ENCODE measurements around the gene COMMD9. TPM values are rescaled to one million over a fixed set of nuclear protein-coding genes. Genes with fewer than 3 reads are reported as not detected.

Gene COMMD9
- total RNA-seq, 2 experiments from 2014 or later: 34.8 to 36.8 TPM

DNA sequence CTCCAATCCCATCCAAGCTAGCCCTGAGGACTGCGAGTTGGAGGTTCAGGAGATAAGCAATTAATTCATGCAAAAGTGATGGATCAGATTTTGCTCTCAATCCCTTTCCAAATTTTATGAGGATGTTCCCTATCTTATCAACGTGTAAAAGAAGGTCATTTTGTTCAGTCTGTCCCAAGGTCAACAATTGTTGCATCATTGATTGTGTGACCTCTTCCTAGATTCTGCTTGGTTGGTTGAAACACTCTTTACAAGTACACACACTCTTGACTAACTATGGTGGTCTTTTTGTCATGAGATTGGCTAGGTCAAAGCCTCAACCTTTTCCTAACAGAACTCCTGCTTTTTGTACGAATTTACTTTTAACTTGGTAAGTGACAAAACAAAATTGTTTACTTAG lies 41.7 kb downstream of the COMMD9 start:
- ChIA-PET POLR2A (interaction anchor here (0.7 kb wide), 1 partner anchor 13 kb away, joined by 3 read pairs; no protein-coding TSS in a partner anchor), CTCF (interaction anchor here (3.9 kb wide), 1 partner anchor 11 kb away, joined by 15 read pairs; no protein-coding TSS in a partner anchor)
- H3K4me3 Mint-ChIP-seq: no peak overlapping the region
- intact Hi-C loops (cut with micrococcal nuclease): no loop called here
- H3K36me3 Mint-ChIP-seq (ENCODE audit: low read depth): no peaks in the 10 kb centered on the region
- H3K27me3 Mint-ChIP-seq: peaks cover 20% of the 10 kb centered on the region
- H3K9me3 Mint-ChIP-seq: peaks cover 3% of the 10 kb centered on the region
- TF ChIP-seq, protein P1, sequence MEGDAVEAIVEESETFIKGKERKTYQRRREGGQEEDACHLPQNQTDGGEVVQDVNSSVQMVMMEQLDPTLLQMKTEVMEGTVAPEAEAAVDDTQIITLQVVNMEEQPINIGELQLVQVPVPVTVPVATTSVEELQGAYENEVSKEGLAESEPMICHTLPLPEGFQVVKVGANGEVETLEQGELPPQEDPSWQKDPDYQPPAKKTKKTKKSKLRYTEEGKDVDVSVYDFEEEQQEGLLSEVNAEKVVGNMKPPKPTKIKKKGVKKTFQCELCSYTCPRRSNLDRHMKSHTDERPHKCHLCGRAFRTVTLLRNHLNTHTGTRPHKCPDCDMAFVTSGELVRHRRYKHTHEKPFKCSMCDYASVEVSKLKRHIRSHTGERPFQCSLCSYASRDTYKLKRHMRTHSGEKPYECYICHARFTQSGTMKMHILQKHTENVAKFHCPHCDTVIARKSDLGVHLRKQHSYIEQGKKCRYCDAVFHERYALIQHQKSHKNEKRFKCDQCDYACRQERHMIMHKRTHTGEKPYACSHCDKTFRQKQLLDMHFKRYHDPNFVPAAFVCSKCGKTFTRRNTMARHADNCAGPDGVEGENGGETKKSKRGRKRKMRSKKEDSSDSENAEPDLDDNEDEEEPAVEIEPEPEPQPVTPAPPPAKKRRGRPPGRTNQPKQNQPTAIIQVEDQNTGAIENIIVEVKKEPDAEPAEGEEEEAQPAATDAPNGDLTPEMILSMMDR (IDR thresholded peaks at IDR 0.05): no peak
- peaks cover 2% of the 10 kb centered on the region for H3K4me1 Mint-ChIP-seq (ENCODE audit: low read depth)
- H3K27ac Mint-ChIP-seq: no peak overlapping the region
- no peak for DNase-seq
- no peak for ATAC-seq

DNA sequence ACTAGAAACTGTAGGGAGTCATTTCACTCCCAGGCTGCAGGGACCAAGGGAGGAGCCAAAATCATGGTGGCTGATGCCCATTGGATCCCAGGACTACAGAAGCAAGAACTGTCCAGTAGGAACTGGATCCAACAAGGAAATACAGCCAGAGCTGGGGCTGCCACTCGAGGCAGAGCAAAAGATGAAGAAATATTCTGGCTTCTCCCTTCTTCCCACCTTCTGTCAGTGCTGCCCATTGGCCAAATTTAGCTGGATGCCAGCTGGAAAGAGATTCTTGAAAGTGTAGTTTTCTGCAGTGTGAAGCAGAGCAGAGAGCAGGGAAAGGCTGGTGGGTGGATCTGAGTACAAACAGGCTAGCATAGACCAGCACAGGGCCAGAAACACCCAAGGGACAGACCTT lies 45.6 kb downstream of the COMMD9 start:
- no peaks in the 10 kb centered on the region for H3K36me3 Mint-ChIP-seq (ENCODE audit: low read depth)
- no peaks in the 10 kb centered on the region for H3K4me1 Mint-ChIP-seq (ENCODE audit: low read depth)
- TF ChIP-seq, protein P1 (IDR thresholded peaks at IDR 0.05): no peak
- CTCF ChIA-PET: no interaction called here
- H3K9me3 Mint-ChIP-seq: no peaks in the 10 kb centered on the region
- intact Hi-C loops (cut with micrococcal nuclease): no loop called here
- peaks cover 6% of the 10 kb centered on the region for H3K27me3 Mint-ChIP-seq
- DNase-seq (no peak), ATAC-seq (no peak)
- POLR2A ChIA-PET: no interaction called here
- H3K27ac Mint-ChIP-seq: no peak overlapping the region
- no peak overlapping the region for H3K4me3 Mint-ChIP-seq

DNA sequence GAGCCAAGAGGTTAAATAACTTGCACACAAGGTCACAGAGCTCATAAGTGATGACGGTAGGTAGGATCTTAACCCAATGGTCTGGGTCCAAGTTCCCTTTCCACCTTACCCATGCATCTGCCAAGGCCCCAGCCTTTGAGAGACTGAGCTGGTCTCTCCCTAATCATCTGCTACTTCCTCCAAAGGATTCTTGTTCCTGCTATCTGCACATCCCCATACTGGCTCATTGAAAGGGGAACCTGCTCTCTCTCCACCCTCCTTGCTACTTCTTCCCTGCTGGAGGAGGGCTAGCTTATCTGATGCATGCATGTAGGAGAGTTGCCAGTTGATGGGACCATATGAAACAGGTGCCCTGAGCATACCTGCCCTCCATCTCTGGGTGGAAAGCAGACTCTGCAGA lies 47.7 kb downstream of the COMMD9 start:
- ATAC-seq: no peak
- intact Hi-C loops (cut with micrococcal nuclease): no loop called here
- no peak for DNase-seq
- no peaks in the 10 kb centered on the region for H3K36me3 Mint-ChIP-seq (ENCODE audit: low read depth)
- ChIA-PET CTCF (interaction anchor here (1.2 kb wide), 1 partner anchor 17 kb away, joined by 3 read pairs; no protein-coding TSS in a partner anchor), POLR2A (no interaction called here)
- H3K27ac Mint-ChIP-seq: no peak overlapping the region
- no peaks in the 10 kb centered on the region for H3K9me3 Mint-ChIP-seq
- no peaks in the 10 kb centered on the region for H3K4me1 Mint-ChIP-seq (ENCODE audit: low read depth)
- H3K27me3 Mint-ChIP-seq: peaks cover 5% of the 10 kb centered on the region
- H3K4me3 Mint-ChIP-seq: no peak overlapping the region
- TF ChIP-seq, protein P1 (IDR thresholded peaks at IDR 0.05): no peak

DNA sequence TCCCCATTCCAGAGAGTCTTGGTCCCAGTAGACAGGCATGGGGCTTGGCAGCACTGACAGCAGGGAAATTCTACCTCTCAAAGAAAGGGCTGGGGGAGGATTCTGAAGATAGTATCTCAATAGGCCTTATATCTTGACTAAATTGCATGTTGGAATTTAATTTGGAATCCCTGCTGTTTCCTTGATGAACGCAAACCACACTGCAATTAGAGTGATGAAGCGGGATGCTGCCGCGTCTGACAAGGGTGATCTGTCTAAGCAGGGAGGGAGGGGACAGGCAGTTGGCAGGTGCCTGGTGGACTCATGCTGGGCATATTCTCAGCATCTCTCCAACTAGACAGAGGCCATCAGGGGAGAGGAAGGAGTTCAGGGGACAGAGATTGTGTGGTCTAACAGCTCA lies 48.4 kb downstream of the COMMD9 start:
- Mint-ChIP-seq H3K27me3 (peaks cover 1% of the 10 kb centered on the region), H3K36me3 (ENCODE audit: low read depth) (no peaks in the 10 kb centered on the region), H3K4me1 (ENCODE audit: low read depth) (no peaks in the 10 kb centered on the region), H3K27ac (no peak overlapping the region), H3K9me3 (no peaks in the 10 kb centered on the region), H3K4me3 (no peak overlapping the region)
- ChIA-PET CTCF (interaction anchor here (1.2 kb wide), 1 partner anchor 18 kb away, joined by 3 read pairs; no protein-coding TSS in a partner anchor), POLR2A (interaction anchor here (0.5 kb wide), 1 partner anchor 377 kb away, joined by 3 read pairs; no protein-coding TSS in a partner anchor)
- DNase-seq: no peak
- TF ChIP-seq, protein P1 (IDR thresholded peaks at IDR 0.05): no peak
- intact Hi-C loops (cut with micrococcal nuclease): no loop called here
- ATAC-seq: no peak

DNA sequence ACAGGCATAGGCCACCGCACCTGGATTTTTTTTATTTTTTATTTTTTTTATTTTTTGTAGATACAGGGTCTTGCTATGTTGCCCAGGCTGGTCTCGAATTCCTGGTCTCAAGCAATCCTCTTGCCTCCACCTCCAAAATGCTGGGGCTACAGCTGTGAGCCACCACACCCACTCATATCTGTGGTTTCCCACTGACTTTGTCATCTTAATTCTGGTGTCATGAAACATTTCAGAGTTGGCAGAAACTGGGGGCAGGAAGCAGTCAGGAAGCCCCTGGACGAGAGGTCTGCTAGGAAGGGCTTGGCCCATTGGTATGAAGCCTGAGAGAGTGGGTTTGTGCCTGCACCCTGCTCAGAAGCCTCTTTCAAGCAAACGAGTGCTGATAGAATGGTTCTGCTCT lies 49.1 kb downstream of the COMMD9 start:
- ChIA-PET POLR2A (no interaction called here), CTCF (no interaction called here)
- Mint-ChIP-seq H3K27ac (no peak overlapping the region), H3K9me3 (no peaks in the 10 kb centered on the region), H3K27me3 (peaks cover 1% of the 10 kb centered on the region), H3K36me3 (ENCODE audit: low read depth) (no peaks in the 10 kb centered on the region), H3K4me3 (no peak overlapping the region), H3K4me1 (ENCODE audit: low read depth) (no peaks in the 10 kb centered on the region)
- ATAC-seq (no peak), DNase-seq (no peak)
- TF ChIP-seq, protein P1 (IDR thresholded peaks at IDR 0.05): no peak
- intact Hi-C loops (cut with micrococcal nuclease): no loop called here
